Measurements from ENCODE around the gene ATAD3C.
"Not testable (repeated sequence)": the region's sequence is repeated elsewhere in the genome, so short reads cannot be mapped to it uniquely, and the experiment has no call there.

- TF ChIP-seq, protein P1, sequence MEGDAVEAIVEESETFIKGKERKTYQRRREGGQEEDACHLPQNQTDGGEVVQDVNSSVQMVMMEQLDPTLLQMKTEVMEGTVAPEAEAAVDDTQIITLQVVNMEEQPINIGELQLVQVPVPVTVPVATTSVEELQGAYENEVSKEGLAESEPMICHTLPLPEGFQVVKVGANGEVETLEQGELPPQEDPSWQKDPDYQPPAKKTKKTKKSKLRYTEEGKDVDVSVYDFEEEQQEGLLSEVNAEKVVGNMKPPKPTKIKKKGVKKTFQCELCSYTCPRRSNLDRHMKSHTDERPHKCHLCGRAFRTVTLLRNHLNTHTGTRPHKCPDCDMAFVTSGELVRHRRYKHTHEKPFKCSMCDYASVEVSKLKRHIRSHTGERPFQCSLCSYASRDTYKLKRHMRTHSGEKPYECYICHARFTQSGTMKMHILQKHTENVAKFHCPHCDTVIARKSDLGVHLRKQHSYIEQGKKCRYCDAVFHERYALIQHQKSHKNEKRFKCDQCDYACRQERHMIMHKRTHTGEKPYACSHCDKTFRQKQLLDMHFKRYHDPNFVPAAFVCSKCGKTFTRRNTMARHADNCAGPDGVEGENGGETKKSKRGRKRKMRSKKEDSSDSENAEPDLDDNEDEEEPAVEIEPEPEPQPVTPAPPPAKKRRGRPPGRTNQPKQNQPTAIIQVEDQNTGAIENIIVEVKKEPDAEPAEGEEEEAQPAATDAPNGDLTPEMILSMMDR (conservative IDR thresholded peaks at IDR 0.05; ENCODE audit: low read depth, low read length), result not testable (repeated sequence)
- not testable (repeated sequence) for TF ChIP-seq EZH2 (IDR thresholded peaks at IDR 0.05; ENCODE audit: low read length, unreplicated experiment); EZH2phosphoT487 (IDR thresholded peaks at IDR 0.05; ENCODE audit: borderline replicate concordance, low read length)
These were observed 35.7 kb downstream of the ATAD3C start for GRCh38 chr1:1484976-1485750.

Measured in PC-3 (cell line).